NCI-H1105 treated with DMSO at 0.1 percent for 48 hours (cell line): ENCODE results near the gene ZNF575.

Source experiments
- DNase-seq: peaks from one replicate; lab custom pipeline; 2025; lab: John Stamatoyannopoulos, UW

ZNF575 gene, protein sequence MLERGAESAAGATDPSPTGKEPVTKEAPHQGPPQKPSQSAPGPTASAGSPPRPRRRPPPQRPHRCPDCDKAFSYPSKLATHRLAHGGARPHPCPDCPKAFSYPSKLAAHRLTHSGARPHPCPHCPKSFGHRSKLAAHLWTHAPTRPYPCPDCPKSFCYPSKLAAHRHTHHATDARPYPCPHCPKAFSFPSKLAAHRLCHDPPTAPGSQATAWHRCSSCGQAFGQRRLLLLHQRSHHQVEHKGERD

GRCh38 chr19:43532962-43533545 is at the start of gene ZNF575:
Gene ZNF575, plus strand, starts transcription at chr19:43533188. Its CDS starts 1,235 bp downstream, at chr19:43534423.
- peak; percentile 93 for DNase-seq

- DNase-seq = no peak
Observed at GRCh38 chr19:43483281-43483680, 49.7 kb upstream of the ZNF575 start.

DNA sequence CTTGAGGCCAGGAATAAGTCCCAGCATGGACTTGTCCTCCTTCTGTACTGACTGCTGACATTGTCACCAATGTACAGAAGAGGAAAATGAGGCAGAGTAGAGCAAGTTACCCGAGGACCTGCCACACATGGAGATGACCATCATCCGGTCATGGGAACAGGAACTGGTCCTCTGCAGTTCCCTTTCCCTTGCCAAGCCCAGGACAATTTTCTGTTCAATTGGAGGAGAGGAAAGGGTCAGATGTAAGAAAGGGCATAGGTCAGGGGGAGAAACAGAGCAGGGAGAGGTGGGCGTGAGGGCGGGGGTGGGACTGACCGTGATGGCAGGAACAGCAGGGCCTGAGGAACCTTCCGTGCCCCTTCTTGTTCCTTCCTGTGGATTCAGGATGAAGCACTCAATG is 47.0 kb upstream of the ZNF575 start:
- no peak for DNase-seq

- DNase-seq = no peak
Observed at GRCh38 chr19:43486412-43486811, 46.6 kb upstream of the ZNF575 start.

DNA sequence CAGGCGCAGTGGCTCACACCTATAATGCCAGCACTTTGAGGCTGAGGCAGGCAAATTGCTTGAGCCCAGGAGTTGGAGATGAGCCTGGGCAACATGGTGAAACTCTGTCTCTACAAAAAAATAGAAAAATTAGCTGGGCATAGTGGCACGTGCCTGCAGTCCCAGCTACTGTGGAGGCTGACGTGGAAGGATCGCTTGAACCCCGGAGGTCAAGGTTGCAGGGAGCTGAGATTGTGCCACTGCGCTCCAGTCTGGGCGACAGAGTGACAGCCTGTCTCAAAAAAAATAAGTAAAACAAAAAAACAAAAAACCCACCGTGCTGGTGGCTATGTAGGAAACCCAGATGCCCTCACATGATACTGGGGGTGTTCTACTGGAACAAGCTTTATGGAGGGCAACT is 44.8 kb upstream of the ZNF575 start:
- DNase-seq = no peak

GRCh38 chr19:43489310-43489709 is 43.7 kb upstream of the ZNF575 start:
- no peak for DNase-seq

DNA sequence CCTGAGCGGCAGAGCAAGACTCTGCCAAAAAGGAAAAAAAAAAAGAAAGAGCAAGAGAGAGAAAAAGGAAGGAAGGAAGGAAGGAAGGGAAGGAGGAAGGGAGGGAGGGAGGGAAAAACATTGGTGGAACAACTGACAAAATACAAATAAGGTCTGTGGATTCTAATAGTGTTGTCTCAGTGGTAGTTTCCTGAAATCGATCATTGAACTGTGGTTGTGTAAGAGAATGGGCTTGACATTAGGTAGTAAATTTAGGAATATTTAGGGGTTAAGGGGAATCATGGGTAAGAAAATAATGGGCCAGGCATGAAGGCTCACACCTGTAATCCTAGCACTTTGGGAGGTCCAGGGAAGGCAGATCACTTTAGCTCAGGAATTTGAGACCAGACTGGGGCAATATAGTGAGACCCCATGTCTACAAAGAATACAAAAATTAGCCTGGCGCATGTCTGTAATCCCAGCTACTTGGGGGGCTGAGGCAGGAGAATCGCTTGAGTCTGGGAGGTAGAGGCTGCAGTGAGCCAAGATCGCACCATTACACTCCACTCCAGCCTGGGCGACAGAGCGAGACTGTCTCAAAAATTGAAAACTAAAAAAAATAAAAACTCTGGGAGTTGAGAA is 42.9 kb upstream of the ZNF575 start:
- no peak for DNase-seq

DNA sequence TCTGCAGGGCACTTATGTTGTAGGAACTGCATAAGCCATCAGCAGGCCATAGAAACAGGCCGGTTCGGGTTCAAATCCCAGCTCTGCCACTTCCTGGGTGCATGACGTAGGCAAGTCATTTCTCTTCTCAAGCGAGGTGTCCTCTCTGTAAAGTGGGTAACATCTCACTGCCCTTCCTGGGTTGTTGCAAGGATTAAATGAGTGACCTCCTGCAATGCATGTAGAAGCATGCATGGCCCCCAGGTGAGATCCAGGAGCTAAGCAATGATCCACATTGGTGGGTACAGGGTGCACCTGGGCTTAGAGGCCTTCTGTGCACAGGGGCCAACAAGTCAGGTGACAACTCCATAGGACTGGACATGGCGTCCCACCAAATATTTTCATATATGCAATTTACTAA is 42.2 kb upstream of the ZNF575 start:
- no peak for DNase-seq

GRCh38 chr19:43495082-43495481 is 37.9 kb upstream of the ZNF575 start:
- no peak for DNase-seq

- DNase-seq = no peak
Observed at GRCh38 chr19:43496960-43497359, 36.0 kb upstream of the ZNF575 start.

- no peak for DNase-seq
Observed at GRCh38 chr19:43498233-43498842, 34.6 kb upstream of the ZNF575 start.

GRCh38 chr19:43499042-43499441 is 33.9 kb upstream of the ZNF575 start:
- DNase-seq = no peak

DNA sequence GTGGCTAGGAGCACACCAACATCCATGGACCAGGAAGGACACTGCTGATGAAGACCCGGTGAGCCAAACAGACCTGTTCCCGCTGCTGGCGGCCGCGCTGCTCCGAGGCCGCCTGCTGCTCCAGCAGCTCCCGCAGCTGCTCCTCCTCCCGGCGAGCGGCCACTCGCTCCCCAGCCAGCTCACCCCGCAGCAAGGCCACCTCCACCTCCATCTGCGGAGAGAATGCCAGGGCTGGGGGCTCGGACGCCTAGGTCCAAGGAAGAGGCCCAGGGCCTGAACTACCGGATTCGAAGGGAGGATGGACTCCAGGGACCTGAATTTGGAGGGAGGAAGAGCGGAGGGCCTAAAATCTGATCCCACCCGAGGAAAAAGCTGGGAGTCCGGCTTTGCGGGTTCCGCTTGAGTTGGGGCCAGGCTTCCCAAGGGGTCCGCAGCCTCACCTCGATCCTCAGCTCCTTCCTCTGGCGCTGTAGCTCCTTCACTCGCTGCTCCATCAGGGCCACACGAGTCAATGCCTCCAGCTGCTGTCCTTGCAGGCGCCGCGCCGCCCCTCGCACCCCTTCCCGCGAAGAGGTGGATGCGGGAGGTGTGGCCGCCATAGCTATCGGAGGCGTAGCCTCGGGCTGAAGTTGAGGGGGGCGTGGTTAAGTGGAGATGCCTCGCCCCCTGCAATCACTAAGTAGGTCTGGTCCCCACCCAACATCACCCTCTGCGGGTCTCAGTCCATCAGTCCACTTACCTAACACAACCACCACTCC is 31.1 kb upstream of the ZNF575 start:
- DNase-seq = no peak

DNA sequence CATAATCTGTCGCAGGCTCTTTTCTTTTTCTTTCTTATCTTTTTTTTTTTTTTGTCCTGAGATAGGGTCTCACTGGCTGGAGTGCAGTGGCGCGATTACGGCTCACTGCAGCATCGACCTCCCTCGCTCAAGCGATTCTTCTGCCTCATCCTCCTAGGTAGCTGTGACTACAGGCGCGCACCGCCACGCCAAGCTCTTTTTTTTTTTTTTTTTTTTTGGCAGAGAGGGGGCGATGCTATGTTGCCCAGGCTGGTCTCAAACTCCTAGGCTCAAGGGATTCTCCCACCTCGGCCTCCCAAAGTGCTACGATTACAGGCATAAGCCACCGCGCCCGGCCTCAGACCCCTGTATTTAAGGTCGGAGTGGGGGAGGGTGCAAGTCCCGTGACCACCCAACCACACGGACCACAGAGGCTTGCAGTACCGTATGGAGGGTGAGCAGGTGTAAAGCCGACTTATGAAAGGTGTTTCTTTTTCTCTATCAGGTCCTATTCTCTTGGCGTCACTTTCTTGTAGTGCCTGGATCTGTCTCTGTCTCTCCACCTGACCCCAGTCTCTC is 30.5 kb upstream of the ZNF575 start:
- no peak for DNase-seq

DNA sequence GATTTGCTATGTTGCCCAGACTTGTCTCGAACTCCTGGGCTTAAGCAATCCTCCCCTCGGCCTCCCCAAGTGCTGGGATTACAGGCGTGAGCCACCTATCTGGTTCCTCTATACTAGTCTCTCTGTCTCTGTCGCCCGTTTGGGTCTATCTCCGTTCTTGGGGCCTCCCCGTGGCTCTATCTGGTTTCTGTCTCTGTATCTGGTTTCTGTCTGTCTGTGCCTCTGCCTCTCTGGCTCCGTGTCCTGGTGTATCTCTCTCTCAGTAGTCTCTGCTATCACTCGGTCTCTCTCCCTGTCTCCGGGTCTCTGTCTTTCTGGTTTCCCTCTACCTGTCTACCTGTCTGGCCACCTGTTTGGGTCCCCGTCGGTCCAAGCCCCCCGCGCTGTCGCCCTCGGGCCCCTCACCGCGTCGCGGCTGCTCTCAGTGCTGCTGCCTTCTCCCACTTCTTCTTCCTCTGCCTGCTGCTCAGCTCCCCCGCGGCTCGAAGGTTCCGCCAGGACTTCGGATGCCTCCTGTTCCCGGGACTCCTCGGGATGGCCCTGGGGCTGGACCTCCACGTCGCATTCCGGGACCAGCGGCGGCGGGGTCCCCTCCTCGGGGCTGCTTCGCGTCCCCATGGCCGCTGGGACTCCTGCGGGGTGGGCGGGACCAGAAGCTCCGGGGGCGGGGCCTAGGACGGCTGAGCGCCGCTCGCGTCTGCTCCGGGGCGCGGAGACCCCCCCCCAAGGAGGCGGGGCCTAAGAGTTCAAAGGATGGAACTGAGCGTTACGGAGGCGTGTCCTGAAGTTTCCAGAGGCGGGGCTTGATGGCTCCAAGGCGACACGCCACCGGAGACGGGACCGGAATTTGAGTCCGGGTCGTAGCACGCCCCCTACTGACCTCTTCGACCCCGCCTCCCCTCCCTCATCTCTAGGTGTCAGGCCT is 29.2 kb upstream of the ZNF575 start:
- DNase-seq = peak; percentile 94

- peak; percentile 44 for DNase-seq
Observed at GRCh38 chr19:43504426-43505185, 28.4 kb upstream of the ZNF575 start, which contains the start of gene PHLDB3. Gene PHLDB3, minus strand, starts transcription at chr19:43504746. Its CDS starts 628 bp downstream, at chr19:43504118.

GRCh38 chr19:43505186-43505456 is 27.9 kb upstream of the ZNF575 start:
- no peak for DNase-seq

DNA sequence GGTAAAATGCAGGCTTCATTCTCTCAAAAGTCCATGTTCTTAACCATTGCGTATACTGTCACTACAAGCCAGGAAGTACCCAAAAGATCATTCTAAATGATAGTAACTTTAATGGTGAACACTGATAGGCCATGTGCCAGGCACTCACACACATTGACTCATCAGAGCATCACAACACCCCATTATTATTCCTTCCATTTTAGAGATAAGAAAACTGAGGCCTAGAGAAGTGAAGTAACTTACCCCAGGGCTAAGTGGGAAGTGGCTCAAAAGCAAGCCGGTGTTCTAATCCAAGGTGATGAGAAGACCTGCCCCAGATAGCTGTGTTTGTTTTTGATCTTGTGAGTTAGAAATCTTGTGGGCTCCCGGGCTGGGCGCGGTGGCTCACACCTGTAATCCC is 27.0 kb upstream of the ZNF575 start:
- no peak for DNase-seq

DNA sequence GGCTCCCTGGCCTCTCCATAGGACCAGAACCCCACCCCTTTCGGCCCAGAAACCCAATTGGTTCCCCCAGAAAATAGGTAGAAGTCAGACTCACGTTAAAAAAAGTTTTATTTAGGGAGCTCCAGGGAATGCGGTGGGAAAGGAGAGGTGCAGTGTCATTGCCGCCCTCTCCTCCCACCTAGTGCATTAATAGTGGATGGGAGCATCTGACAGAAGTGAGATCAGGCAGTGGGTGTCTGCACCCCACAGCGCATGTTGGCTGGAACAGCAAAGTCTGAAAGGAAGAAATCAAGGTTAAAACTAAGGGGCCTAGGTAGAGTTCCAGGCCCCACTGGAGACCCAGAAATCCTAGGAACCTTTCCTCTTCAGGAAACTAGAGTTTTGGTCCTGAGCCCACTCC is 26.4 kb upstream of the ZNF575 start:
- DNase-seq = no peak

DNA sequence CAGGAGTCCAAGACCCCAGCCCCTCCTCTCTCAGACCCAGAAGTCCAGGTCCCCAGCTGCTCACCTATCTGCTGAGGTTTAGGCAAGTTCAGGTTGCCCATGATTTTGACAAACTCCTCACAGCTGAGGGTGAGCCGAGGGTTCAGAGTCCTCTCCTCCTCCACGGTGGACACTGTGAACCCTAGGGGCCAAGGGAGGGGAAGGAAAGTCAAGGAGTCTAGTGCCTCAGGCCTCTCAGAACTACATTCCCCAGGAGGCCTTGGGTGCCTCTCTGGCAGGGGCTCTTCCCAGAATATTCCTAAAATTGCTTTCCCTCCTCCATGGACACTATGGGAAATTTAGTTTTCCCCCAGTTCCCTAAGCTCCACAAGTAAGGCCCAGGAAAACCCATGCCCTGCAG is 25.1 kb upstream of the ZNF575 start:
- no peak for DNase-seq
